ENCODE measurements around the gene CBLB. TPM values are rescaled to one million over a fixed set of nuclear protein-coding genes. Genes with fewer than 3 reads are reported as not detected.
"Not testable (repeated sequence)": the region's sequence is repeated elsewhere in the genome, so short reads cannot be mapped to it uniquely, and the experiment has no call there.

The CBLB gene
- total and polyA plus RNA-seq, 2 donors (not counting 1 experiment from before 2014, with no cell fraction given), result 26.9 to 28.5 TPM

- H4K20me1 ChIP-seq (ENCODE audit: control insufficient read depth, extremely low read depth, insufficient read depth, low read length), result no peaks in the 10 kb centered on the region
- no peak overlapping the region for H3K4me3 ChIP-seq (replicated peaks in 1 of 4; ENCODE audit: control extremely low read depth in 1 of 4, insufficient read depth in 1 of 4, low read depth in 3 of 4, low read length in 4 of 4)
- H3K4me1 ChIP-seq (ENCODE audit: control insufficient read depth, extremely low read depth, insufficient read depth, low read length), result peaks cover 13% of the 10 kb centered on the region
- H3K9ac ChIP-seq (ENCODE audit: insufficient read depth, low read length), result no peak overlapping the region
- no peak overlapping the region for H3K27ac ChIP-seq (ENCODE audit: insufficient read depth, low read length)
- H2AFZ ChIP-seq (ENCODE audit: low read length), result no peak overlapping the region
- no peak overlapping the region for H3K4me2 ChIP-seq (ENCODE audit: extremely low read depth, insufficient read depth, low read length)
- TF ChIP-seq CTCF (conservative IDR thresholded peaks at IDR 0.05 in 1 of 2, IDR thresholded peaks at IDR 0.05 in 1 of 2; ENCODE audit: low read depth in 1 of 2, low read length in 2 of 2) (no peak), EZH2 (IDR thresholded peaks at IDR 0.05; ENCODE audit: low read length, missing control alignments) (no peak)
- H3K27me3 ChIP-seq (ENCODE audit: control insufficient read depth, insufficient read depth, low read length), result no peaks in the 10 kb centered on the region
- peaks cover 2% of the 10 kb centered on the region for H3K36me3 ChIP-seq (ENCODE audit: control insufficient read depth, insufficient read depth, low read length)
- H3K79me2 ChIP-seq (ENCODE audit: control insufficient read depth, insufficient read depth, low read length), result peaks cover 2% of the 10 kb centered on the region
- no peak for DNase-seq (ENCODE audit: low read depth in 2 of 2)
- H3K9me3 ChIP-seq (ENCODE audit: control insufficient read depth, insufficient read depth, low read depth, low read length), result no peaks in the 10 kb centered on the region
Measured at GRCh38 chr3:105821433-105821832, 47.4 kb downstream of the CBLB start.

GRCh38 chr3:105816833-105817232 is 52.0 kb downstream of the CBLB start:
- H3K27ac ChIP-seq (ENCODE audit: insufficient read depth, low read length), result no peak overlapping the region
- H2AFZ ChIP-seq (ENCODE audit: low read length), result no peak overlapping the region
- no peaks in the 10 kb centered on the region for H3K9me3 ChIP-seq (ENCODE audit: control insufficient read depth, insufficient read depth, low read depth, low read length)
- no peak overlapping the region for H3K4me3 ChIP-seq (replicated peaks in 1 of 4; ENCODE audit: control extremely low read depth in 1 of 4, insufficient read depth in 1 of 4, low read depth in 3 of 4, low read length in 4 of 4)
- TF ChIP-seq CTCF (conservative IDR thresholded peaks at IDR 0.05 in 1 of 2, IDR thresholded peaks at IDR 0.05 in 1 of 2; ENCODE audit: low read depth in 1 of 2, low read length in 2 of 2), result no peak
- TF ChIP-seq EZH2 (IDR thresholded peaks at IDR 0.05; ENCODE audit: low read length, missing control alignments), result no peak
- H4K20me1 ChIP-seq (ENCODE audit: control insufficient read depth, extremely low read depth, insufficient read depth, low read length), result no peaks in the 10 kb centered on the region
- no peaks in the 10 kb centered on the region for H3K4me1 ChIP-seq (ENCODE audit: control insufficient read depth, extremely low read depth, insufficient read depth, low read length)
- no peaks in the 10 kb centered on the region for H3K27me3 ChIP-seq (ENCODE audit: control insufficient read depth, insufficient read depth, low read length)
- DNase-seq (ENCODE audit: low read depth in 2 of 2), result no peak
- H3K79me2 ChIP-seq (ENCODE audit: control insufficient read depth, insufficient read depth, low read length), result peaks cover 2% of the 10 kb centered on the region
- H3K9ac ChIP-seq (ENCODE audit: insufficient read depth, low read length), result no peak overlapping the region
- H3K36me3 ChIP-seq (ENCODE audit: control insufficient read depth, insufficient read depth, low read length), result peaks cover 2% of the 10 kb centered on the region
- H3K4me2 ChIP-seq (ENCODE audit: extremely low read depth, insufficient read depth, low read length), result no peak overlapping the region

GRCh38 chr3:105815331-105815730 is 53.5 kb downstream of the CBLB start:
- not testable (repeated sequence) for H3K4me1 ChIP-seq (ENCODE audit: control insufficient read depth, extremely low read depth, insufficient read depth, low read length); H4K20me1 ChIP-seq (ENCODE audit: control insufficient read depth, extremely low read depth, insufficient read depth, low read length); H3K9ac ChIP-seq (ENCODE audit: insufficient read depth, low read length); H3K9me3 ChIP-seq (ENCODE audit: control insufficient read depth, insufficient read depth, low read depth, low read length); H3K36me3 ChIP-seq (ENCODE audit: control insufficient read depth, insufficient read depth, low read length); H3K27ac ChIP-seq (ENCODE audit: insufficient read depth, low read length); H3K4me3 ChIP-seq (replicated peaks in 1 of 4; ENCODE audit: control extremely low read depth in 1 of 4, insufficient read depth in 1 of 4, low read depth in 3 of 4, low read length in 4 of 4); H2AFZ ChIP-seq (ENCODE audit: low read length); H3K27me3 ChIP-seq (ENCODE audit: control insufficient read depth, insufficient read depth, low read length); H3K79me2 ChIP-seq (ENCODE audit: control insufficient read depth, insufficient read depth, low read length); H3K4me2 ChIP-seq (ENCODE audit: extremely low read depth, insufficient read depth, low read length); DNase-seq (ENCODE audit: low read depth in 2 of 2)
